Eye (tissue), 1 donor: ENCODE measurements around the gene C1orf174.

Experiments used
- DNase-seq: peaks from one replicate; pipeline ENCODE4 v3.0.0-alpha.2; 2015

The C1orf174 gene

GRCh38 chr1:3908886-3909517 lies 8.9 kb upstream of the C1orf174 start:
- no peak for DNase-seq

GRCh38 chr1:3907621-3908165 lies 7.6 kb upstream of the C1orf174 start:
- DNase-seq = no peak

GRCh38 chr1:3907031-3907534 lies 7.0 kb upstream of the C1orf174 start:
- DNase-seq = no peak

GRCh38 chr1:3906672-3907020 lies 6.6 kb upstream of the C1orf174 start:
- DNase-seq = no peak

- DNase-seq = no peak
Observed at GRCh38 chr1:3905953-3906671, 6.0 kb upstream of the C1orf174 start.

GRCh38 chr1:3905266-3905952 lies 5.3 kb upstream of the C1orf174 start:
- DNase-seq = no peak

- DNase-seq = no peak
Observed at GRCh38 chr1:3904843-3905185, 4.7 kb upstream of the C1orf174 start.

GRCh38 chr1:3904006-3904842 lies 4.2 kb upstream of the C1orf174 start:
- no peak for DNase-seq

- DNase-seq = no peak
Observed at GRCh38 chr1:3903141-3904005, 3.3 kb upstream of the C1orf174 start.

GRCh38 chr1:3902571-3903091 lies 2.6 kb upstream of the C1orf174 start:
- no peak for DNase-seq

- DNase-seq = no peak
Observed at GRCh38 chr1:3902111-3902511, 2.0 kb upstream of the C1orf174 start.

GRCh38 chr1:3900969-3901529 lies 977 bp upstream of the C1orf174 start:
- peak; percentile 97 for DNase-seq

- DNase-seq = peak; percentile 57
Observed at GRCh38 chr1:3899754-3900149, 320 bp downstream of the C1orf174 start.

GRCh38 chr1:3898994-3899753 lies 898 bp downstream of the C1orf174 start:
- no peak for DNase-seq

- DNase-seq = no peak
Observed at GRCh38 chr1:3898475-3898735, 1.7 kb downstream of the C1orf174 start.

- DNase-seq = no peak
Observed at GRCh38 chr1:3896396-3897000, 3.6 kb downstream of the C1orf174 start.

- no peak for DNase-seq
Observed at GRCh38 chr1:3895951-3896325, 4.1 kb downstream of the C1orf174 start.

- DNase-seq = no peak
Observed at GRCh38 chr1:3895279-3895950, 4.7 kb downstream of the C1orf174 start.

GRCh38 chr1:3894626-3895278 lies 5.3 kb downstream of the C1orf174 start:
- DNase-seq = no peak
